Activated T-helper 9 cell treated with anti-CD3 and anti-CD28 coated beads, Interleukin-2, amount 50 U/mL, for 16 hours (primary cell): ENCODE results near the gene FBH1.

Experiments used
- DNase-seq: peaks from one replicate; pipeline ENCODE4 v3.0.0-alpha.2; 2020; ENCODE audit warnings: low read depth

The FBH1 gene

GRCh38 chr10:5981529-5981928, 91.5 kb downstream of the FBH1 start:
- no peak for DNase-seq

- no peak for DNase-seq
Observed at GRCh38 chr10:5983774-5984173, 93.7 kb downstream of the FBH1 start.

GRCh38 chr10:5985029-5985428, 95.0 kb downstream of the FBH1 start:
- DNase-seq = no peak
